ENCODE measurements around the gene SOX5. TPM values are rescaled to one million over a fixed set of nuclear protein-coding genes. Genes with fewer than 3 reads are reported as not detected.

The SOX5 gene
- total and polyA plus RNA-seq, 2 of the 8 experiments (the other 6 are each of a cell fraction or from before 2014, with no cell fraction given): 2.2 to 2.6 TPM

- TF ChIP-seq SAP30 (IDR thresholded peaks at IDR 0.05; ENCODE audit: insufficient read depth, insufficient replicate concordance, low read length) (no peak), NANOG (IDR thresholded peaks at IDR 0.05; ENCODE audit: insufficient read depth, low read depth, low read length, poor library complexity, severe bottlenecking) (no peak), SIX5 (IDR thresholded peaks at IDR 0.05; ENCODE audit: low read depth, low read length) (no peak)
Observed at GRCh38 chr12:23980826-23981225, 31.4 kb upstream of the SOX5 start (continued).
